H9 (cell line): Measurements from ENCODE around the gene ANO3. TPM values are rescaled to one million over a fixed set of nuclear protein-coding genes. Genes with fewer than 3 reads are reported as not detected.

Experiments used
- DNase-seq: peaks from one replicate; pipeline ENCODE4 v3.0.0-alpha.2; 2017
- H2AFZ ChIP-seq: one replicate; pipeline ENCODE4 v1.6.1; 2013; ENCODE audit warnings: mild to moderate bottlenecking, low read length, control low read depth, moderate library complexity
- H2AK5ac ChIP-seq: 2 replicates; pipeline ENCODE4 v1.6.1; 2013; ENCODE audit warnings: low read length, control low read depth, mixed read lengths; ENCODE audit not compliant: insufficient read length
- H2BK120ac ChIP-seq: one replicate; pipeline ENCODE4 v1.6.1; 2013; ENCODE audit warnings: low read depth, mild to moderate bottlenecking, low read length, control low read depth, inconsistent platforms; ENCODE audit not compliant: poor library complexity, severe bottlenecking
- H2BK12ac ChIP-seq: 2 replicates; pipeline ENCODE4 v1.6.1; 2013; ENCODE audit warnings: low read length, control low read depth, mixed read lengths, low read depth; ENCODE audit not compliant: insufficient read length
- H2BK15ac ChIP-seq: 2 replicates; pipeline ENCODE4 v1.6.1; 2013; ENCODE audit warnings: low read depth, low read length, control low read depth
- H2BK20ac ChIP-seq: one replicate; pipeline ENCODE4 v1.6.1; 2013; ENCODE audit warnings: low read depth, mild to moderate bottlenecking, low read length, control low read depth, inconsistent platforms; ENCODE audit not compliant: poor library complexity, severe bottlenecking
- H2BK5ac ChIP-seq: 2 replicates; pipeline ENCODE4 v1.6.1; 2013; ENCODE audit warnings: low read length, control low read depth, mixed read lengths; ENCODE audit not compliant: insufficient read length
- H3K14ac ChIP-seq: 2 replicates; pipeline ENCODE4 v1.6.1; 2013; ENCODE audit warnings: low read length, control low read depth; ENCODE audit not compliant: insufficient read depth
- H3K18ac ChIP-seq: 2 replicates; pipeline ENCODE4 v1.6.1; 2013; ENCODE audit warnings: low read depth, mild to moderate bottlenecking, mixed read lengths, low read length, control low read depth; ENCODE audit not compliant: insufficient read length
- H3K23ac ChIP-seq: 2 replicates; pipeline ENCODE4 v1.6.1; 2013; ENCODE audit warnings: low read length, control low read depth, mixed read lengths, low read depth; ENCODE audit not compliant: insufficient read length
- H3K23me2 ChIP-seq: 2 replicates; pipeline ENCODE4 v1.6.1; 2013; ENCODE audit warnings: low read depth, mild to moderate bottlenecking, mixed read lengths, low read length, control low read depth; ENCODE audit not compliant: insufficient read length, poor library complexity, severe bottlenecking
- H3K27ac ChIP-seq: 2 replicates; pipeline ENCODE4 v1.5.1; 2013; ENCODE audit warnings: low read length, control low read depth, mixed read lengths, low read depth; ENCODE audit not compliant: insufficient read length
- H3K27me3 ChIP-seq: 2 replicates; pipeline ENCODE4 v1.6.1; 2013; ENCODE audit warnings: low read length, control low read depth, inconsistent platforms; ENCODE audit not compliant: insufficient read depth
- H3K4ac ChIP-seq: 2 replicates; pipeline ENCODE4 v1.6.1; 2013; ENCODE audit warnings: low read depth, mild to moderate bottlenecking, control low read depth, inconsistent platforms, low read length, moderate library complexity
- H3K4me1 ChIP-seq: 2 replicates; pipeline ENCODE4 v1.6.1; 2013; ENCODE audit warnings: low read length, control low read depth, inconsistent platforms; ENCODE audit not compliant: insufficient read depth
- H3K4me2 ChIP-seq: 2 replicates; pipeline ENCODE4 v1.6.1; 2013; ENCODE audit warnings: low read length, control low read depth, mixed read lengths; ENCODE audit not compliant: insufficient read length, insufficient read depth
- H3K56ac ChIP-seq: 2 replicates; pipeline ENCODE4 v1.6.1; 2013; ENCODE audit warnings: low read depth, mild to moderate bottlenecking, mixed read lengths, low read length, control low read depth; ENCODE audit not compliant: insufficient read length
- H3K79me1 ChIP-seq: 2 replicates; pipeline ENCODE4 v1.6.1; 2013; ENCODE audit warnings: low read depth, mild to moderate bottlenecking, moderate library complexity, low read length, control low read depth, inconsistent platforms; ENCODE audit not compliant: insufficient read depth, poor library complexity, severe bottlenecking
- H3K79me2 ChIP-seq: 2 replicates; pipeline ENCODE4 v1.6.1; 2013; ENCODE audit warnings: low read length, control low read depth, inconsistent platforms; ENCODE audit not compliant: insufficient read depth
- H3K9ac ChIP-seq: 2 replicates; pipeline ENCODE4 v1.6.1; 2013; ENCODE audit warnings: low read length, control low read depth, mixed read lengths; ENCODE audit not compliant: insufficient read length; ENCODE audit errors: extremely low read depth
- H3K9me3 ChIP-seq: one replicate; pipeline ENCODE4 v1.6.1; 2013; ENCODE audit warnings: low read depth, low read length, inconsistent platforms; ENCODE audit not compliant: control insufficient read depth
- H3T11ph ChIP-seq: one replicate; pipeline ENCODE4 v1.6.1; 2013; ENCODE audit warnings: mild to moderate bottlenecking, low read length, control low read depth, inconsistent platforms
- H4K20me1 ChIP-seq: one replicate; pipeline ENCODE4 v1.6.1; 2013; ENCODE audit not compliant: control insufficient read depth, insufficient read length, insufficient read depth
- H4K5ac ChIP-seq: 2 replicates; pipeline ENCODE4 v1.6.1; 2013; ENCODE audit warnings: low read depth, mild to moderate bottlenecking, mixed read lengths, low read length, control low read depth; ENCODE audit not compliant: insufficient read length
- H4K8ac ChIP-seq: replicated peaks from 2 replicates; pipeline ENCODE4 v1.6.1; 2013; ENCODE audit warnings: low read length, control low read depth, mixed read lengths, low read depth; ENCODE audit not compliant: insufficient read length
- H4K91ac ChIP-seq: 2 replicates; pipeline ENCODE4 v1.6.1; 2013; ENCODE audit warnings: low read depth, mild to moderate bottlenecking, moderate library complexity, mixed read lengths, low read length, control low read depth; ENCODE audit not compliant: insufficient read length
- H3K27ac Mint-ChIP-seq, 3 experiments: 2 replicates in 2 of 3; 3 replicates in 1 of 3; pipeline ENCODE4 v1.8.0; 2020 to 2021; ENCODE audit warnings: mixed read lengths in 3 of 3, mild to moderate bottlenecking in 1 of 3, moderate library complexity in 1 of 3
- H3K27me3 Mint-ChIP-seq: 2 replicates; pipeline ENCODE4 v1.8.0; 2021; ENCODE audit warnings: low read depth, mild to moderate bottlenecking, moderate library complexity, mixed read lengths
- H3K36me3 Mint-ChIP-seq, 3 experiments: 2 replicates in 2 of 3; 3 replicates in 1 of 3; pipeline ENCODE4 v1.8.0; 2020 to 2021; ENCODE audit warnings: low read depth in 3 of 3, mixed read lengths in 3 of 3; ENCODE audit not compliant: insufficient read depth in 1 of 3
- H3K4me1 Mint-ChIP-seq, 2 experiments: 2 replicates each; pipeline ENCODE4 v1.8.0; 2020; ENCODE audit warnings: mixed read lengths in 2 of 2
- H3K4me3 Mint-ChIP-seq, 2 experiments: 2 replicates in 1 of 2; 3 replicates in 1 of 2; pipeline ENCODE4 v1.8.0; 2020 to 2021; ENCODE audit warnings: mild to moderate bottlenecking in 2 of 2, mixed read lengths in 2 of 2, moderate library complexity in 1 of 2
- H3K9me3 Mint-ChIP-seq, 2 experiments: 2 replicates in 1 of 2; 3 replicates in 1 of 2; pipeline ENCODE4 v1.8.0; 2020; ENCODE audit warnings: mild to moderate bottlenecking in 2 of 2, mixed read lengths in 2 of 2, moderate library complexity in 1 of 2
- WGBS: extraction: QIAGEN DNeasy Blood & Tissue Kit; methylation state at CpG from one replicate; pipeline ENCODE4 v1.1.7; 2013; ENCODE audit warnings: missing lambda C conversion rate, low lambda C conversion rate, mixed read lengths; ENCODE audit not compliant: insufficient read length; ENCODE audit errors: extremely low coverage; 5-methylcytosine and 5-hydroxymethylcytosine counted together
- total RNA-seq: library from RNA; stranded (reverse); gene quantifications from 2 replicates; pipeline ENCODE4 v1.2.1, GENCODE V29; 2021
- TF ChIP-seq, protein P1 (sequence below): fragments of 200-600 bp; sonication (generic); conservative IDR thresholded peaks from 3 replicates; pipeline ENCODE4 v1.8.0; 2021; ENCODE audit warnings: antibody characterized with exemption, mild to moderate bottlenecking

The ANO3 gene
- total RNA-seq, 1 experiment from 2014 or later = not detected

DNA sequence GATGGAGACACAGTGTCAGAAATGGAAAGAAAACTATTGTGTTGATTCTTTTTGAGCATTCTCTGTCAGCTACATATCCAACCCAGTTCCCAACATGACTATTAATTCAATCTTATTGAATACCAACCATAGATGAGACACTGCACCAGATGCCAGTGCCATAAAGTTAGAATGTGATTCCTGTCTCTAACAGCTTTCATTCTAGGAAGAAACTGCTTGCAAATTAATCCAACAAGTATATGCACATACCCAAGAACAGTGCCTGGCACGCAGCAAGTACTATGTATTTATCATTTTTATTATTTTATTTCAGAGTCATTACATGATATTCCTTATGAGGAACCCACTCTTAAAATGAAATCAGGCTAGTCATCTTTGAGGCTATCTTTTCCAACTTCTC, 355.4 kb downstream of the ANO3 start:
- no peaks in the 10 kb centered on the region for H3K27me3 ChIP-seq
- no peaks in the 10 kb centered on the region for H3K9me3 ChIP-seq
- H3K27me3 Mint-ChIP-seq = no peaks in the 10 kb centered on the region
- H4K20me1 ChIP-seq = no peaks in the 10 kb centered on the region
- no peak overlapping the region for H2BK5ac ChIP-seq
- H4K91ac ChIP-seq = no peak overlapping the region
- H2AK5ac ChIP-seq = no peak overlapping the region
- H2AFZ ChIP-seq = no peak overlapping the region
- no peak for DNase-seq
- no peak overlapping the region for H3K27ac Mint-ChIP-seq
- H3K9me3 Mint-ChIP-seq = no peaks in the 10 kb centered on the region
- H2BK120ac ChIP-seq = no peak overlapping the region
- H3K79me1 ChIP-seq = no peaks in the 10 kb centered on the region
- no peak overlapping the region for H2BK20ac ChIP-seq
- H3K4me2 ChIP-seq = no peak overlapping the region
- no CpG with 5 or more reads among the region's 1 CpG for WGBS
- no peak overlapping the region for H3T11ph ChIP-seq
- TF ChIP-seq, protein P1, sequence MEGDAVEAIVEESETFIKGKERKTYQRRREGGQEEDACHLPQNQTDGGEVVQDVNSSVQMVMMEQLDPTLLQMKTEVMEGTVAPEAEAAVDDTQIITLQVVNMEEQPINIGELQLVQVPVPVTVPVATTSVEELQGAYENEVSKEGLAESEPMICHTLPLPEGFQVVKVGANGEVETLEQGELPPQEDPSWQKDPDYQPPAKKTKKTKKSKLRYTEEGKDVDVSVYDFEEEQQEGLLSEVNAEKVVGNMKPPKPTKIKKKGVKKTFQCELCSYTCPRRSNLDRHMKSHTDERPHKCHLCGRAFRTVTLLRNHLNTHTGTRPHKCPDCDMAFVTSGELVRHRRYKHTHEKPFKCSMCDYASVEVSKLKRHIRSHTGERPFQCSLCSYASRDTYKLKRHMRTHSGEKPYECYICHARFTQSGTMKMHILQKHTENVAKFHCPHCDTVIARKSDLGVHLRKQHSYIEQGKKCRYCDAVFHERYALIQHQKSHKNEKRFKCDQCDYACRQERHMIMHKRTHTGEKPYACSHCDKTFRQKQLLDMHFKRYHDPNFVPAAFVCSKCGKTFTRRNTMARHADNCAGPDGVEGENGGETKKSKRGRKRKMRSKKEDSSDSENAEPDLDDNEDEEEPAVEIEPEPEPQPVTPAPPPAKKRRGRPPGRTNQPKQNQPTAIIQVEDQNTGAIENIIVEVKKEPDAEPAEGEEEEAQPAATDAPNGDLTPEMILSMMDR = no peak
- H3K79me2 ChIP-seq = no peaks in the 10 kb centered on the region
- H3K4me3 Mint-ChIP-seq = no peak overlapping the region
- H4K5ac ChIP-seq = no peak overlapping the region
- H3K56ac ChIP-seq = no peak overlapping the region
- no peaks in the 10 kb centered on the region for H3K23me2 ChIP-seq
- H2BK12ac ChIP-seq = no peak overlapping the region
- H3K18ac ChIP-seq = no peak overlapping the region
- H2BK15ac ChIP-seq = no peak overlapping the region
- H3K9ac ChIP-seq = no peak overlapping the region
- no peaks in the 10 kb centered on the region for H3K36me3 Mint-ChIP-seq
- H3K4me1 ChIP-seq = no peaks in the 10 kb centered on the region
- H3K4ac ChIP-seq = no peak overlapping the region
- no peaks in the 10 kb centered on the region for H3K4me1 Mint-ChIP-seq
- no peak overlapping the region for H4K8ac ChIP-seq
- H3K23ac ChIP-seq = no peak overlapping the region
- H3K27ac ChIP-seq = no peak overlapping the region
- no peak overlapping the region for H3K14ac ChIP-seq
